SH-SY5Y (cell line): Measurements from ENCODE around the gene WSCD1.

Experiments
- GATA2 ChIP-seq: IDR thresholded peaks from 2 replicates; pipeline ENCODE4 v1.6.1; 2011; ENCODE audit warnings: mild to moderate bottlenecking, low read depth, low read length
- GATA3 ChIP-seq: IDR thresholded peaks from 2 replicates; pipeline ENCODE4 v1.6.1; 2011; ENCODE audit warnings: low read depth, mild to moderate bottlenecking, low read length, moderate library complexity

GRCh38 chr17:6045621-6046357 is 24.4 kb upstream of the WSCD1 start:
- no peak for TF ChIP-seq GATA2
- no peak for TF ChIP-seq GATA3
